Measurements from ENCODE around the gene PRPF6. TPM values are rescaled to one million over a fixed set of nuclear protein-coding genes. Genes with fewer than 3 reads are reported as not detected.

PRPF6 gene
- total RNA-seq, 1 donor from 2014 or later, result 49.0 TPM

DNA sequence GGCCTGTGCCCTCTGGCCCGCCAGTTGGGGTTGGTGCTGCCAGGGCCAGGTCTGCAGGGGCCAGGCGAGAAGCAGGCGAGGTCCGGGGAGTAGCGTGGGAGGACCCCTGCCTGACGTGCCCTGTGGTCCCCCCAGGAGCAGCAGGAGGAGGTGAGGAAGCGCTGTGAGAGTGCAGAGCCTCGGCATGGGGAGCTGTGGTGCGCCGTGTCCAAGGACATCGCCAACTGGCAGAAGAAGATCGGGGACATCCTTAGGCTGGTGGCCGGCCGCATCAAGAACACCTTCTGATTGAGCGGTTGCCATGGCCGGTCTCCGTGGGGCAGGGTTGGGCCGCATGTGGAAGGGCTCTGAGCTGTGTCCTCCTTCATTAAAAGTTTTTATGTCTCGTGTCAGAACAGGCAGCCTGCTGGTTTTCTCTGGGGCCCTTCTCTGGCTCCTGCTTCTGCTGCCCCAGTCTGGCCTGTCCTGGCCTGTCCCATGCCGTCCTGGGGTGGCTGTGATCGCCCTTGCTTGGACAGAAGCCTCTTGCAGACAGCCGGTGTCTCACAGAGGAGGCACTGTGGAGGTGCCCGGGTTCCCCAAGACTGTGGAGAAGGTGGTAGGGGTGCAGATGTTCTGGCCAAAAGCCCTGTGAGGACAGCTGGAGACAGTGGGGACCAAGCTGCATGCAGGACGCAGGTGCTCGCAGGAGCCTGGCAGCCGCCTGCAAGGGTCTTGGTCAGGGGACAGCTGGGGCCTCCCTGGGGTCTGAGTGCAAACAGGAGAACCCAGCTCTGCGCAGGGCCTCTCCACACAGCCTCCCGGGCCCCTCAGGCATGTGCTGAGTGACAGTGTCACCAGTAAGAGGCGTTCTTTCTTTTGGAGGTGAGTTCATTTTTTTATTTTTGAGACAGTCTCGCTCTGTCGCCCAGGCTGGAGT is 52.0 kb downstream of the PRPF6 start:
- DNase-seq (ENCODE audit: low read depth in 2 of 2), result no peak

DNA sequence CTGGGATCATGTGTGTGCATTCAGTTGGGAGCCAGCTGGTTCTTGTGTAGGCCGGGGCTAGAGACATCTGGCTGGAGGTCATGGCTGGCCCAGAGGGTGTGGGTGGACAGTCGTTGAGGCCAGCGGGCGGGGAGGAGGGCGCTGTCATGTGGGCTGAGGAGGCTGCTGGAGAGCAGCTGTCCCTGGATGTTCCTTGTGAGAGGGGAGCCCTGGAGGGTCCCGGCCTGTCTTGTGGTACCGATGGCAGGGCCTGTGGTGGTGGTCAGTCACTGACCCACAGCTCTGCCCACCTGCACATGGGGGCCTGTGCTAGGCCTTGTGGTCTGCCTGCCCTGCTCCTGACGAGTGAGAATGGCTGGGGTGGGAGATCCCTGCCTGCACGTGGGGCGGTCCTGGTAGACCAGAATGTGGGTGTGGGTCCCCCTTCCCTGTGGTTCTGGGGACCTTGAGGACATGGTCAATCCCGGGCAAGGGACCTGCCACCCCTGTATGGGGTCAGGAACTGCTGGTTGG is 53.1 kb downstream of the PRPF6 start:
- DNase-seq (ENCODE audit: low read depth in 2 of 2), result no peak

DNA sequence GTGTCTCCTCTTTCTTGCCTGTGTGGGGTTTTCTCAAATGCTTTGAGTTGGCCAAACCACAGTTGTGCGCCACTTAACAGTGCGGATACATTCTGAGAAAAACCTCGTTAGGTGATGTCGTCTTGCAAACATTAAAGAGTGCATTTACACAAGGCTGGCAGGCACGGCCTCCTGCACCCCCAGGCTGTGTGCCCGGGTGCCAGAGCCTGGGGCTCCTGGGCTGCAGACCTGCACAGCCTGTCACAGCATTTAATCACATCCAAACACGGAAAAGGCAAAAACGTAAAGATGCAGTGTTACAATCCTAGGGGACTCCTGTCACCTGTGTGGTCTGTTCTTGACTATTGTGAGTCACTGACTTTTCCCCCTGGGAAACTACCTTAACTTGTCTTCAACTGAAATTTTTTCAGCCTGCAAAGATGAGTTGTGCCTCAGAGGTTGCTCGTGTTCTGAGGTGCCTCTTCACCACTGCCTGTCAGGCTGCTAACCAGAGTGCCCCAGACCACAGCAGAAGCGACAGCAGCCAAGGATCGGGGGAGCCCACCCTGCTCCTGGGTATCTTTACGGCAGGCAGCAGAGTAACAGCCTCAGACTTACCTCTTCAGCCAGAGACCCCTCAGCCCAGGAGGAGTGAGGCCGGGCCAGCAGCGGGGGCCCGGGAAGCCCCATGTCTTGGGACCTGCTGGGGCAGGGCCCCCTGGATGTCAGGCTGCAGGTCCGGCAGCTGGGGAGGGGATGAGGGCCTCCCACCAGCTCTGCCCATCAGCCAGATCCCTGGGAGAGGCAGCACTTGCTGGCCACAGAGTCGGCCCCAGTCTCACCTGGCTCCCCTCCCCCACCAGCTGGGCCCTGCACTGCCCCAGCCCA is 54.4 kb downstream of the PRPF6 start:
- no peak for DNase-seq (ENCODE audit: low read depth in 2 of 2)

DNA sequence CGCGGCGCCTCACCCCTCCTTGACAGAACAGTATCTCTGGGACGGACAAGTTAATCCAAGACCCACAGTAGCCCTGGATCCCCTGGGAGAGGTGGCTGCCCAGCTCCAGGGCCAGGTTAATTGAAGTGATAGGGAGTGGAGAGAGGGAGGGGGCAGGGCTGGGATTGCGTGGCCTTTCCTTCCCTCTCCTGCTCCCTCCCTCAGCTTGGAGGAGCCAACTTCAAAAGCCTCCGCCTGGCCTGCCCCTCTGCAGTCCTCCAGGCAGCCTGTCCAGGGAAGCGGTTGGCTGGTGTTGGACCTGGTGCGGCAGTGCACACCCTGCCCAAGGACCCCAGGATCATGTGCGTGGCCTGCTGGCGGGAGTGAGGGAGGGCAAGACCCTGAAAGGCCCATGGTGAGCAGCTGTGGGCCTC is 55.0 kb downstream of the PRPF6 start, which contains the start of gene C20orf204:
C20orf204 (plus strand) TSS at position 250 of the 413 bp plus-strand sequence; CDS start at position 392, 142 bp downstream.
- no peak for DNase-seq (ENCODE audit: low read depth in 2 of 2)

DNA sequence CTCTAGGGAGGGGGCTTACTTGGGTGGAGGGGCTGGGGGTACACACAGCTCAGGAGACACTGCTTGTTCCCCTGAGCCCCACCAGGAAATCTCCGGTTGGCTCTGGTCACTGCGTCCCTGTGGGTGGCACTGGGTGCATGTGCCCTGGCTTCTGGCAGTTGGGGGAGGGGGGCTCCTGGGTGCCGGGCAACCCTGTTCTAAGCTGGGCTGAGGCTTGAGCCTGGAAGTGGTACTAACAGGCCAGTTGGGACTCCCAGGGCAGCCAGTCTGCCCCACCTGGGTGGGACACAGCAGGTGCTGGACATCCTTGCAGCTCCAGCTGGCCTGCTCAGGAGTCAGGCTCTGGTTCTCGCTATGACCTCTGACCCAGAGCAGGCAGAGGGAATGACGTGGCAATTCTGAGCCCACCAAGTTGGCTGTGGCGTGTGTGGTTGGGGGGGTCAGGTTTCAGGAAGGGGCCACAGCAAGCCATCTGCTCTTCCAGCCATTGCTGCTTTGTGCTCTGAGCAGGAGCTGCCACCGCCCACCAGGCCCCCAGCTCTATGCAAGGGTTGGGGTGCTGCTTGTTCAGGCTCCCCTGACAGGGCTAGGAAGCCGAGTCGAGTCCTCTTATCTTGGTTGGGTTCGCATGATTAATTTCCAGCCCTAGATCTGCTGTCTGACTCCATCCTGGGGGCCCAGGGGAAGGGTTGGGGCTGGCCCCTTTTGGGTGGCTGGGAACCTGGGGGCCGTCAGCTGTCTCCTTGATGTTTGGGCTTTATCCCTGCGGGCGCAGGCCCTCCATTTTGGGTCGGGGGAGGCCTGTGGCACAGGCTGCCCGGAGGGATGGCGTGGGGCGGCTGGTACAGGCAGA is 55.6 kb downstream of the PRPF6 start:
- no peak for DNase-seq (ENCODE audit: low read depth in 2 of 2)

DNA sequence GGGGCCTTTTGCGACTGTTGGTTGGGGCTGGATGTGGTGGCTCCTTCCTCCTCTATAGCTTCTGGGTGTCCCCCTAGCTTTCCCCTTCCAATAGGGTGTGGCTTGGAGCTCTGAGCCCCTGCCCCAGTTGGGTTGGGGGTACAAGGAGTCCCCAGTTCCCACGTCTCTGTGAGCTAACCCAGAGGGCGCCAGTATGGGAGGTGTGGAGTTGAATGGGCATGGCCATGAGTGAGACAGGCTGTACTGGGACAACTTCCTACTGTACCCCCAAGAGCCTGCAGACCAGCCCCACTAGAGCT is 56.2 kb downstream of the PRPF6 start:
- no peak for DNase-seq (ENCODE audit: low read depth in 2 of 2)

DNA sequence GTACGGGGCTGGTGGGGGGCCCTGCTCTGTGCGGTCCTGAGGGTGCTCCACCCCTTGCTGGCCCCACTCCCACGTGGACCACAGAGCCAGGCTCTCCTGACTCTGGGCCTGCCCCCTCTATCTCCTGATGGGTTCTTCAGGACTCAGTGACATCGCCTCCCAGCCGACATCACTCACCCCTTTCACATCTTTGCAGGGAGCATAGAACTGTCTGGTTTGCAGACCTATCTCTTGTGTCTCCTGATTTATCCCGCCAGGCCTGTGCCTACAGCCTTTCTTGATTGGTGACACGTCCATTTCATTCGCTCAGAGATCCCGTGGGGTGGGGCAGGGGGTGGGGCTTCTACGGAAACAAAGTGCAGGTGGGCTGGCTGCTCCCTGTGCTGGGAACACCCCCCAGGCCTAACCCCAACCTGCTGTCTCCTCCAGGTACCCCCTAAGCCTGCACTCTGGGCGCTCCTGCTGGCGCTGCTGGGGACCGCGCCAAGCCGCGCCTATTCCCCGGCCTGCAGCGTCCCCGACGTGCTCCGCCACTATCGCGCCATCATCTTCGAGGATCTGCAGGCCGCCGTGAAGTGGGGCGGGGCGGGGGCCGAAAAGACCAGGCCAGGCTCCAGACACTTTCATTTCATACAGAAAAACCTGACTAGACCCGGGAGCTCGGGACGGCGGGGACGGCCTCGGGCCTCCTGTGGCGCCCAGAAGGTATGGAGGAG is 56.7 kb downstream of the PRPF6 start:
- DNase-seq (ENCODE audit: low read depth in 2 of 2), result peak in 1 of 2 donors; percentile 26

DNA sequence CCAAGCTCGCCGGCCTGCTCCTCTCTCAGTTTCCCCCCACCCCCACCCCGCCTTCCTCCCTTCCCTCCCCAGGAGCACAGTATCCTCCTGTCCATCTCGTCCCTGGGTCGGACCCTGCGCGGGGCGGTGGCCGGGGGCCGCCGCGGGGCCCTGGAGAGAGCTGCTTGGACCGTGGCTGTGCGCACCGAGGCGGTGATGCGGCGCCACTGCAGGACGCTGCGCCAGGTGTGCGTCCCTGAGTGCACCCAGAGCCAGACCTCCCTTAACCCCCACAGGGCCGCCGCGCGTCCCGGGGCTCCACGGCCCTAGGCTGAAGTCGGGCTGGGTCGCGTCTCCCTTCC is 57.3 kb downstream of the PRPF6 start:
- DNase-seq (ENCODE audit: low read depth in 2 of 2), result no peak

DNA sequence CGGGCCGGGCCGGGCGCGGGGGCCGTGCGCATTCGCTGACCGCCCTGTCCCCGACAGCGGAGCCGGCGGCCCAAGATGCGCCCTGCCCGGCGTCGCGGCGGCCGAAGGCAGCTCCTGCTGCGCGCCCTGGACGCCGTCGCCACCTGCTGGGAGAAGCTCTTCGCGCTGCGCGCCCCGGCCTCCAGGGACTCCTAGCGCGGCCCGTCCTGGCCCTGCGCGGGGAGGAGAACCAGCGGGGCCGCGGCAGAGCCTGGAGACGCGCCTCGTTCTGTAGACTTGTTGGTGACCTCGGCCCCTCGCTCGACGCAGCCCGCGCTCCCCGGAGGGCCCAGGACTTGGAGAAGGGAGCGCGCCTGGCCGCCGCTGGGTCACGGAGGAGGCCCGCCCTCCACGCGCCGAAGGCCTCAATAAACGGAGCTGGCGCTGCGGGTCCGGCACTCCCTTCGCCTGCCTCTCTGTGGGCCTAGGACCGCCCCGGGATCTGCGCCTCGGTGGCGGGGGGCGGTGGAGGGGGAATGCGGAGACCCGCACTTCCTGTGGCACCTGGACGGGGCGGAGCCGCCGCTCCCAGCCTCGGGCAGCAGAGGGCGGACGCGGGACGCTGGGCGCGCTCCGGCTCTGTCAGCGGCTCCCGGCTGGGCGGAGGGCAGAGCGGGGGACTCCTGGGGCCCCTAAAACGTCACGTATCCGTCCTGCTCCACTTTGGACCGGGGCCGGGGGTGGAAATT is 57.8 kb downstream of the PRPF6 start:
- peak; percentile 96 to 97 for DNase-seq (ENCODE audit: low read depth in 2 of 2)

DNA sequence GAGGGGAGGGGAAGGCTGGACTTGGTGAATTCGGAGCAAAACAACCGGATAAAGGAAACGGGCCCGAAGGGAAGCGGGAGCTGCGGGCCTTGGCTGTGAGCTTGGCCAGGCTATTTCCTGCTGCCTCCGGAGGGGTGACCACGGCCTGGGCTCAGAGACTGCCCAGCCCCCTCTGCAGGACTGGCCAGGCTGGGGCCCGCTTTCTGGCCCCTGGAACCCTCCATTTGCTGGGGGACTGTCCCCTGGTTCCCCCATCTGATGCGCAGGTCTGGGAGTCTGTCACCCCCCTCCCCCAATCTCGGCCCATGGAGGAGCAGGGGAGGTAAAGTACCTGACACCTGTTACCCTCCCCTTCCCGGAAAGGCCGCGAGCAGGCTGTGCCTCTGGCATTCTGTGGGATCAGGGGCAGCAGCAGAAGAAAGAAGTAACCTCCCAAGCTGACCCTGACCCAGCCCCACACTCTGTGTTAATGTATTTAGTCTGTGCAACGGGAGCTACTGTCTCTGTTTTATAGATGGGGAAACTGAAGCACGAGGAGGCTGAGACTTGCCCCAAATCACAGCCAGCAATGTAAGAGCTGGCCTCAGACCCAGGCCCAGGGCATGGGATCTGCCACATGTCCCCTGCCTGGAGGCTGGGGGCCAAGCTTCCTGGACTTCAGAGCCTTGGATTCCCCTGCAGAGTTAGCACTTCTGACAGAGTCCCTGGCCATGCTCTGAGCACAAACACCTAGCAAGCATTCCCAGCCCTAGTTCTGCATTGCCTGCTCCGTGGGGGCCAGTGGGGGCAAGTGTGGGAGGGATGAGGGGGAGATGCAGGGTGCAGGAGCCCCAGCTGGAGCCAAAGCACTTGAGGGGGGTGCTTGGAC is 58.6 kb downstream of the PRPF6 start:
- DNase-seq (ENCODE audit: low read depth in 2 of 2), result peak in 1 of 2 donors; percentile 30

DNA sequence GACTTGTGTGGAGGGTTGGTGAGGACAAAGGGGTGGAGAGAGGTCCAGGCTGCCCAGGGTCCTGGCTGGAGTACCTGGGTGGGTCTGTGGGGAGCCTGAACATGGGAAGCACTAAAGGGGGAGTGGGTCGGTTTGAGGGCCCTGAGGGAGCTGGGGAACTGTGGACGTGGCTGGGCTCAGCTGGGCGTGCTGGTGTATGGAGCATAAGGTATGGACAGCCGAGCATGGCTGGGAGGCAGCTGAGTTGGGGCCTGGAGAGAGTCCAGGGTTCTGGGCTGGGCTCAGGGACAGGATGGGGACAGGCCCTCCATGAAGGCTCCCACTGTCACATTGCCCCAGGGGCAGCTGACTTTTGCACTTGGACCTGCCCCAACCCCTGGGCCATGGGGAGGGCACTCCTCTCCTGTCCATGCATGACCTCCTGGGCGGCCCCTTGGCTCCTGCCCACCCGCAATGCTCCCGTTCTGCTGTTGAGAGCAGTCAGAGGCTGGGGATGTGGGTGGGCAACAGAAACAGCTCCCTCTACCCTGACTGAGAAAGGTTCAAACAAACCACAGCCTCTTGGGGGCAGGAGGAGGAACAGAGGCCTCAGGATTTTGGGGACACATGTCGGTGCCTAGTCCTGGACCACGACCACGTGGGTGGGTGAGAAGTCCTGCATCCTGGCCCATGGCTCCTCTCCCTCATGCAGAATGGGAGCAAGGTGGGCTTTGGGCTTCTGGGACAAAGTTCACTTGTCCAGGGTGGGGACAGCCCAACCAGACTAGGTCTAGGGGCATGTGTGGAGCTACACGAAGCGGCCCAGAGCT is 59.5 kb downstream of the PRPF6 start:
- DNase-seq (ENCODE audit: low read depth in 2 of 2), result no peak

DNA sequence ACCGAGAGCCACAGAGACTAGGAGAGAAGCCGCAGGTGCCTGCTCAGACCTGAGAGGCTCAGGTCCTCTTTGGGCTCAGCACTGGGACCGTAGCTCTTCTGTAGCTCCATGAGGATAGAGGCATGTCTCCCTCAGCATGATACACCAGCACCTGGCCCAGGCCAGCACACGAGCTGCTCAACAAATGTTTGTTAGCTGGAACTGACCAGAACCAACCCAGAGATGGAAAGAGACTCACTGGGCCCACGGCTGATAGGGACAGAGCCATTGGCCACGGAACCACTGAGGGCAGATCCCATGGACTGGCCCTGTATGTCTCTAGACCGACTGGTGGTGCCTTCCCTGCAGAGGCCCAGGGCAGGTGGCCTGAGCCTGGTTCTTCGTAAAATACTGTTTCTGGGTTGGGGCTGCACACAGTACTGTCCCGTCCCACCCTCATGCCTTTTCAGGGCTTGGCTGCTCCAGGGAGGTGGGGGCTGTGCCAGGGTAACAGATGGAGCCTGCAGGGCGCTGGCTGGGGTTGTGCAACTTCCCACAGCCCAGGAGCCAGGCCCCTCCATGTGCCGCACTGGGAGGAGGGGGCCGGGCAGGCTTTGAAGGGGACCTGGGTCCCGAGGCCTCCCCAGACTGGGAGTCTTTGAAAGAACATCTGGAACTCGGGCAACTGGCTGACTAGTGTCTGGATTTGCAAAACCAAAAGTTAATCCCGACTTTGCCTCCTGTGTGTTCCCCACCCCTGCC is 60.3 kb downstream of the PRPF6 start:
- no peak for DNase-seq (ENCODE audit: low read depth in 2 of 2)

DNA sequence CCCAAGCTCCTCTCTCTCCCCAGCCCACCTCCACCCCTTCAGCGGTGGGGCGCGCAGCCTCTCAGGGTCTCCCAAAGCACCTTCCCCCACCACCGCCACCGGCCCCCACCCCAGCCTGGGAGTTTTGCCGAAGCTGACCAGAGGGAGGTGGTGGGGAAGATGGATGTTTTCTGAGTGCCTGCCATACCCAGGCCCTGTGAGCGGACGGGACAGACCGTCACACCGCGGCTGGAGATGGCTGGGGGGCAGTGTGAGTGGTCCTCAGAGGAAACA is 60.8 kb downstream of the PRPF6 start:
- no peak for DNase-seq (ENCODE audit: low read depth in 2 of 2)

DNA sequence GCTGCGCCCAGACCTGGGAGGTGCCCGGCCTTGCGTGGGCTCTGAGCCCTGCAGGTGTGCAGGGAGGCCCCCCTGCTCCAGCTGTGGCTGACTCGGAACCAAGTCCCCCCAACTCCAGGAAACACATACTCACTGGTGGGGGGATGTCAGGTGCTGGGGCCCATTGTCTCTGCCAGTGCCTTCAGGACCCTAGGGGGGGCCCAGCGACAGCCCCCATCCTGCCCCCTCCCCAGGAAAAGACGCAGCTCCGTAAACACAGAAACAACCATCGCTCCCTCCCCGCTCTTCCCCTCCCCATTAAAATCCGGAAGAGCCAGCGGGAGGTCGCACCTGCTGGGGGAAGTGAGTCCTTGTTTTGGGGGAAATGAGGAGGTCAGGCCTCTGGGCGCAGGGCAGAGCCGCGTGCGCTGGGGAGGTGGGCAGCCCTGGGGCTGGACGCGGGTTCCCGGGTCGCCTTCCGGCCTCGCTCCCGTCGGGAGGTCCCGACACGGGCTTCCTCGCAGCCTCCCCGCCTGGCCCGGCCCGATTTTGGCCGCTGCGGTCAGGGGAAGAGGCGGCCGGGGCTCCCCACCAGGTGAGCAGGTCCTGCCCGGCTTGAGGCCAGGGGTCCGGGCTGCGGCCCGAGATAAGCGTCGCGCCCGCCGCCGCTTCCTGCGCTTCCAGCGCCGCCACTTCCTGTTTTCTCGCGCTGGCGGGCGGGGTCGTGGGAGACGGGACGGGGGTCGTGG is 61.3 kb downstream of the PRPF6 start:
- peak; percentile 80 to 91 for DNase-seq (ENCODE audit: low read depth in 2 of 2)

DNA sequence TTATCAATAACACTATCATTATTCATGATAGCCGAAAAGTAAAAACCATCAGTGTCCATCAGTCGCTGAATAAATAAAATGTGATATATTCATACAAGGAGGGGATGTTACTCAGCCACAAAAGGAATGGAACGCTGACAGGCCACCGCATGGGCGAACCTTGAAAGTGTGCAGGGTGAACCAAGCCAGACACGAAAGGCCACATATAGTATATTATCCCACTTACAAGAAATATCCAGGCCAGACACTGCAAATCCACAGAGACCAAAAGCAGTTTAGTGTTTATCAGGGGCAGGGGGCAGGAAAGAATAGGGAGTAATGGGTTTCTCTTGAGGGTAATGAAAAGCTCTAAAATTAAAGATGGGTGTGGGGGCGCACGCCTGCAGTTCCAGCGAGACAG is 62.8 kb downstream of the PRPF6 start:
- DNase-seq (ENCODE audit: low read depth in 2 of 2), result peak in 1 of 2 donors; percentile 52

DNA sequence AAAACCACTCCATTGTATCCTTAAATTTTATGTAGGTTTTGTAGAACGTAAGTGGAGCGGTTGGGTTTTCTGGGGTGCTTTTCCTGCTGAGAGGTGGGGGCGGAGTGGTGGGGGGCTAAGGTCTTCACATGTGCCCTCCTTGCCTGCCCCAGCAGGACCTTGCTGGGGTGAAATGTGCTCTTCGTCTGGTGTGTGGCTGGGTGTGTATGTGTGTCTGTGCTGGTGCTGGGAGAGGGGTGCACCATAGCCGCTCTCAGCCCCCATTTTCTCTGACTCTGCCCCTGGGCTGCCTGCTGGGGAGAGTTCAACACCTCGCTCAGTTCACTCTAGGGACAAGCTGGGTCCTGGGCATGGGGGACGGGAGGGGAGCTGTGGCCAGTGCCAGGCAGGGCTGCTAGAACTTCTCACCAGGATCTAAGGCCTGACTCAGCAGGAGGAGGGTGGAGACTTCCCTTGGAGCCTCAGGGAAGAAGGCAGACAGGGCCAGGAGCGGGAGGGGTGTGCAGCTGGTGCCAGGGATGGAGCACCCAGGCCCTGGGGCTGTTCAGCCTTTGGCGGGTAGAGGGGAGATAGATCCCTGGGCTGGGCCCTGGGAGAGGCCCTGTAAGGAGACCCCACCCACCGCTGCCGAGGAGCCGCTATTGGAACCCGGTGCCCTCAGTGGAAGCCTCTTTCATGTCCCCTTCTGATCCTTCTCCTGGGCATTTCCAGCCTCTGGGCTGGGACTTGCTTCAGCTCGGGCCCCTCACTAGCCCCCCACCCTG is 63.7 kb downstream of the PRPF6 start:
- DNase-seq (ENCODE audit: low read depth in 2 of 2), result peak in 1 of 2 donors; percentile 83

Data from dermis microvascular lymphatic vessel endothelial cell (primary cell).